Left ventricle myocardium inferior (tissue), 1 donor: ENCODE results near the gene GNAQ. TPM values are rescaled to one million over a fixed set of nuclear protein-coding genes. Genes with fewer than 3 reads are reported as not detected.

Experiments used
- DNase-seq: peaks from one replicate; pipeline ENCODE4 v3.0.0-alpha.2; 2020
- H3K27ac ChIP-seq: fragments of 200-600 bp; replicated peaks from 2 replicates; pipeline ENCODE4 v1.8.0; 2021
- H3K27me3 ChIP-seq: fragments of 200-600 bp; 2 replicates; pipeline ENCODE4 v1.8.0; 2021; ENCODE audit warnings: low read depth
- H3K36me3 ChIP-seq: fragments of 200-600 bp; 2 replicates; pipeline ENCODE4 v1.8.0; 2021
- H3K4me1 ChIP-seq: fragments of 200-600 bp; 2 replicates; pipeline ENCODE4 v1.8.0; 2021
- H3K4me3 ChIP-seq: fragments of 200-600 bp; 2 replicates; pipeline ENCODE4 v1.8.0; 2021; ENCODE audit warnings: mild to moderate bottlenecking, moderate library complexity
- H3K9me3 ChIP-seq: fragments of 200-600 bp; replicated peaks from 2 replicates; pipeline ENCODE4 v1.8.0; 2021
- CTCF ChIP-seq: fragments of 200-600 bp; IDR thresholded peaks from 2 replicates; pipeline ENCODE4 v1.8.0; 2021; ENCODE audit warnings: antibody characterized with exemption, mild to moderate bottlenecking, borderline replicate concordance
- intact Hi-C: fragments of 100-400 bp; cut with micrococcal nuclease; formaldehyde crosslinking; loops from one replicate; pipeline ENCODE4 v1.11.0; 2022
- total RNA-seq: library from RNA; stranded (reverse); fragmentation: NEBNext Ultra II Directional; extraction: Animal tissue kit (Norgen Biotek cat#: 25700); gene quantifications from one replicate; pipeline ENCODE4 v1.2.1, GENCODE V29; 2021
- donor health status: DM: no; HTN: yes; CAD: no; lungs with severe emphysema.

GNAQ gene
- total RNA-seq, 1 donor from 2014 or later = 15.2 TPM

- H3K36me3 ChIP-seq = no peaks in the 10 kb centered on the region
- H3K27me3 ChIP-seq = peaks cover 3% of the 10 kb centered on the region
- intact Hi-C loops = loop anchor here (10.0 kb wide), 1 partner anchor 64 kb away; no protein-coding TSS in a partner anchor
- H3K27ac ChIP-seq = no peak overlapping the region
- DNase-seq = no peak
- H3K4me3 ChIP-seq = no peak overlapping the region
- H3K4me1 ChIP-seq = peaks cover 14% of the 10 kb centered on the region
- no peak for TF ChIP-seq CTCF
- no peaks in the 10 kb centered on the region for H3K9me3 ChIP-seq
Observed at GRCh38 chr9:78038620-78039300, 7.1 kb upstream of the GNAQ start.

GRCh38 chr9:78035383-78035993 lies 3.9 kb upstream of the GNAQ start:
- H3K27ac ChIP-seq = peak overlapping the region; percentile 20
- peaks cover 13% of the 10 kb centered on the region for H3K27me3 ChIP-seq
- peak; percentile 86 for TF ChIP-seq CTCF
- intact Hi-C loops = loop anchor here (10.0 kb wide), 1 partner anchor 61 kb away; no protein-coding TSS in a partner anchor
- no peak for DNase-seq
- H3K9me3 ChIP-seq = no peaks in the 10 kb centered on the region
- H3K36me3 ChIP-seq = no peaks in the 10 kb centered on the region
- H3K4me1 ChIP-seq = peaks cover 32% of the 10 kb centered on the region
- H3K4me3 ChIP-seq = no peak overlapping the region

GRCh38 chr9:78033870-78034269 lies 2.3 kb upstream of the GNAQ start:
- TF ChIP-seq CTCF = no peak
- no peak overlapping the region for H3K4me3 ChIP-seq
- no peaks in the 10 kb centered on the region for H3K9me3 ChIP-seq
- H3K4me1 ChIP-seq = peaks cover 43% of the 10 kb centered on the region
- H3K36me3 ChIP-seq = no peaks in the 10 kb centered on the region
- no peak for DNase-seq
- no peak overlapping the region for H3K27ac ChIP-seq
- intact Hi-C loops = loop anchor here (10.0 kb wide), 1 partner anchor 59 kb away; no protein-coding TSS in a partner anchor
- H3K27me3 ChIP-seq = peaks cover 13% of the 10 kb centered on the region

GRCh38 chr9:78032730-78033457 lies 1.3 kb upstream of the GNAQ start:
- Histone ChIP-seq H3K4me1 (peaks cover 52% of the 10 kb centered on the region), H3K27me3 (peaks cover 13% of the 10 kb centered on the region), H3K4me3 (peak overlapping the region; percentile 74), H3K27ac (peak overlapping the region; percentile 96), H3K9me3 (no peaks in the 10 kb centered on the region), H3K36me3 (no peaks in the 10 kb centered on the region)
- intact Hi-C loops = loop anchor here (10.0 kb wide), 1 partner anchor 58 kb away; no protein-coding TSS in a partner anchor
- no peak for TF ChIP-seq CTCF
- DNase-seq = no peak

GRCh38 chr9:78031893-78032729 lies 500 bp upstream of the GNAQ start:
- intact Hi-C loops = loop anchor here (10.0 kb wide), 1 partner anchor 57 kb away; no protein-coding TSS in a partner anchor
- Histone ChIP-seq H3K27me3 (peaks cover 13% of the 10 kb centered on the region), H3K9me3 (no peaks in the 10 kb centered on the region), H3K27ac (peak overlapping the region; percentile 96), H3K4me3 (peak overlapping the region; percentile 74), H3K4me1 (peaks cover 59% of the 10 kb centered on the region), H3K36me3 (no peaks in the 10 kb centered on the region)
- TF ChIP-seq CTCF = no peak
- DNase-seq = peak; percentile 92
